Trophoblast cell (in vitro differentiated cells and primary cell): Measurements from ENCODE around the gene HBD.

Source experiments
- DNase-seq, 2 donors: peaks; one replicate each; pipeline ENCODE4 v3.0.0-alpha.2; 2016
- H2AFZ ChIP-seq: 2 replicates; pipeline ENCODE4 v1.6.1; 2013; ENCODE audit warnings: low read length, moderate library complexity, mild to moderate bottlenecking; ENCODE audit not compliant: insufficient read depth, poor library complexity
- H2AK5ac ChIP-seq: 2 replicates; pipeline ENCODE4 v1.6.1; 2013; ENCODE audit warnings: mild to moderate bottlenecking, low read length
- H2BK120ac ChIP-seq: 2 replicates; pipeline ENCODE4 v1.6.1; 2013; ENCODE audit warnings: low read length, mild to moderate bottlenecking, moderate library complexity; ENCODE audit not compliant: insufficient read depth, poor library complexity
- H2BK12ac ChIP-seq: 2 replicates; pipeline ENCODE4 v1.6.1; 2013; ENCODE audit warnings: mild to moderate bottlenecking, low read length, moderate library complexity
- H2BK5ac ChIP-seq: 2 replicates; pipeline ENCODE4 v1.6.1; 2013; ENCODE audit warnings: low read length, low read depth, moderate library complexity, mild to moderate bottlenecking; ENCODE audit not compliant: poor library complexity
- H3K14ac ChIP-seq: 2 replicates; pipeline ENCODE4 v1.6.1; 2013; ENCODE audit warnings: mild to moderate bottlenecking, low read length
- H3K18ac ChIP-seq: 2 replicates; pipeline ENCODE4 v1.6.1; 2013; ENCODE audit warnings: mild to moderate bottlenecking, low read length
- H3K23ac ChIP-seq: 2 replicates; pipeline ENCODE4 v1.6.1; 2013; ENCODE audit warnings: low read length
- H3K27ac ChIP-seq: 2 replicates; pipeline ENCODE4 v1.5.1; 2013; ENCODE audit warnings: low read depth, mild to moderate bottlenecking, inconsistent platforms, low read length, moderate library complexity
- H3K27me3 ChIP-seq: 2 replicates; pipeline ENCODE4 v1.6.1; 2013; ENCODE audit warnings: inconsistent platforms, mild to moderate bottlenecking, low read length, moderate library complexity; ENCODE audit not compliant: insufficient read depth
- H3K36me3 ChIP-seq, 2 experiments: 1 replicate in 1 of 2; 2 replicates in 1 of 2; pipeline ENCODE4 v1.6.1; 2013; ENCODE audit warnings: low read length in 2 of 2, mild to moderate bottlenecking in 2 of 2, moderate library complexity in 1 of 2; ENCODE audit not compliant: insufficient read depth in 2 of 2, control insufficient read depth in 1 of 2
- H3K4ac ChIP-seq: 2 replicates; pipeline ENCODE4 v1.6.1; 2013; ENCODE audit warnings: low read depth, mild to moderate bottlenecking, low read length, moderate library complexity
- H3K4me1 ChIP-seq, 2 experiments: 1 replicate in 1 of 2; 2 replicates in 1 of 2; pipeline ENCODE4 v1.6.1; 2013; ENCODE audit warnings: low read length in 2 of 2, mild to moderate bottlenecking in 2 of 2, moderate library complexity in 1 of 2; ENCODE audit not compliant: insufficient read depth in 2 of 2, control insufficient read depth in 1 of 2
- H3K4me2 ChIP-seq: 2 replicates; pipeline ENCODE4 v1.6.1; 2013; ENCODE audit warnings: inconsistent platforms, mild to moderate bottlenecking, low read length, moderate library complexity
- H3K4me3 ChIP-seq: 2 replicates; pipeline ENCODE4 v1.5.1; 2013; ENCODE audit warnings: mild to moderate bottlenecking, low read depth, low read length, inconsistent platforms
- H3K79me1 ChIP-seq: one replicate; pipeline ENCODE4 v1.6.1; 2013; ENCODE audit warnings: low read length
- H3K79me2 ChIP-seq: 2 replicates; pipeline ENCODE4 v1.6.1; 2013; ENCODE audit warnings: low read length, mild to moderate bottlenecking; ENCODE audit not compliant: control insufficient read depth, insufficient read depth, poor library complexity
- H3K9ac ChIP-seq: 2 replicates; pipeline ENCODE4 v1.6.1; 2013; ENCODE audit warnings: mild to moderate bottlenecking, low read length
- H3K9me3 ChIP-seq: 2 replicates; pipeline ENCODE4 v1.6.1; 2013; ENCODE audit warnings: low read depth, mild to moderate bottlenecking, control low read depth, inconsistent platforms, low read length; ENCODE audit not compliant: insufficient read depth
- H4K12ac ChIP-seq: 2 replicates; pipeline ENCODE4 v1.6.1; 2013; ENCODE audit warnings: low read depth, mild to moderate bottlenecking, low read length, moderate library complexity
- H4K8ac ChIP-seq: 2 replicates; pipeline ENCODE4 v1.6.1; 2013; ENCODE audit warnings: low read depth, mild to moderate bottlenecking, low read length, moderate library complexity
- H4K91ac ChIP-seq: one replicate; pipeline ENCODE4 v1.6.1; 2013; ENCODE audit warnings: low read depth, mild to moderate bottlenecking, low read length, moderate library complexity
- WGBS: extraction: QIAGEN DNeasy Blood & Tissue Kit; methylation state at CpG from one replicate; pipeline ENCODE4 v1.1.7; 2013; ENCODE audit warnings: missing lambda C conversion rate; ENCODE audit not compliant: insufficient read length, insufficient coverage; ENCODE audit errors: extremely low coverage; 5-methylcytosine and 5-hydroxymethylcytosine counted together

Gene HBD

DNA sequence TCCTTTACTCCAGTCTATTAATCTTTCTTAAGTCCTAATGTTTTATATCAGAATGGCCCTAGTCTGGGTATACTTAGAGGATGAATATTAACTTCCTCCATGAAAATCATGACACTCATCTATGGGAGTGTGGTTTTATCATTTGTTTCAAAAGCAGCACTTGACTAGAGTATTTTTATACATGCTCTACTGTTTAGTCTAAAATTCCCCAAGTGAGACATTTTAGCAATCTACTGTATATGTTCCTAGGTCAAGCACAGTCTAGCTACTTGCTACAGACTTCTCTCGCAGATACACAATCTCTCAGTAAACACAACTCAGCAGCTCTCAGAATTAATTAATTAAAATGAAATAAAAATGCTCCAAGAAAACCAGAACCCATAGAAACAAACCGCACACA lies 4.5 kb downstream of the HBD start:
- Histone ChIP-seq H2BK5ac (no peak overlapping the region), H4K8ac (no peak overlapping the region)
- no CpG with 5 or more reads among the region's 2 CpGs for WGBS

DNA sequence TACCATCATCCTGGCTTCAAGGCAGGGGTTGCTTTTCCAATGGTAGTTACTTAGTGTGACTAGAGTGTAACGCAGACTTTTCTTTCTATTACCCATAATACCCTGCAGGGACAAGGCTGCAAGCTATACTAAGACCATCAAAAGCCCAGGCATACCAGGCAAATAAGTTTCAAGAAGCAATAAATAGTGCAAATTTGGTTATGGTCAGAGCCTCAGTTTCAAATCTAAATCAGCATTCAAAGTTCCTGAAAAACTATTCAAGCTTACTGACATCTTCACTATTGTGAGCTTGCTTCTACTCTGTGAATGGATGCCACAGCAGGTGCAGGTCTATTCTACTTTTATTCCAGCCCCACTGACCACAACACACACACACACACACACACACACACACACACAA lies 4.9 kb downstream of the HBD start:
- Histone ChIP-seq H3K4me2 (no peak overlapping the region), H4K91ac (no peak overlapping the region), H3K79me2 (no peaks in the 10 kb centered on the region), H2BK12ac (no peak overlapping the region), H3K4me3 (no peak overlapping the region), H3K9ac (no peak overlapping the region), H3K14ac (no peak overlapping the region), H2BK120ac (no peak overlapping the region), H3K27me3 (no peaks in the 10 kb centered on the region), H3K36me3 (peaks cover 0 to 1% of the 10 kb centered on the region in 2 experiments), H3K23ac (no peak overlapping the region), H4K12ac (no peak overlapping the region), H2AFZ (no peak overlapping the region), H3K18ac (no peak overlapping the region), H2BK5ac (no peak overlapping the region), H3K27ac (no peak overlapping the region), H2AK5ac (no peak overlapping the region), H3K9me3 (peaks cover 1% of the 10 kb centered on the region), H3K4me1 (no peaks in the 10 kb centered on the region), H3K4ac (no peak overlapping the region), H3K79me1 (no peaks in the 10 kb centered on the region), H4K8ac (no peak overlapping the region)
- no CpG with 5 or more reads among the region's 1 CpG for WGBS
- no peak for DNase-seq

More for the DNA sequence above, 4.5 kb downstream of the HBD start:
- H4K12ac ChIP-seq: no peak overlapping the region
- no peak overlapping the region for H3K23ac ChIP-seq
- no peak overlapping the region for H2AK5ac ChIP-seq
- H3K18ac ChIP-seq: no peak overlapping the region
- no peak overlapping the region for H3K27ac ChIP-seq
- no peaks in the 10 kb centered on the region for H3K79me2 ChIP-seq
- H3K4me1 ChIP-seq: no peaks in the 10 kb centered on the region
- H3K27me3 ChIP-seq: no peaks in the 10 kb centered on the region
- no peak overlapping the region for H2BK120ac ChIP-seq
- H3K9ac ChIP-seq: no peak overlapping the region
- no peaks in the 10 kb centered on the region for H3K79me1 ChIP-seq
- no peak for DNase-seq
- peaks cover 0 to 1% of the 10 kb centered on the region in 2 experiments for H3K36me3 ChIP-seq
- peaks cover 1% of the 10 kb centered on the region for H3K9me3 ChIP-seq
- no peak overlapping the region for H4K91ac ChIP-seq
- H2BK12ac ChIP-seq: no peak overlapping the region
- H3K4me2 ChIP-seq: no peak overlapping the region
- H2AFZ ChIP-seq: no peak overlapping the region
- no peak overlapping the region for H3K4me3 ChIP-seq
- no peak overlapping the region for H3K14ac ChIP-seq
- H3K4ac ChIP-seq: no peak overlapping the region

DNA sequence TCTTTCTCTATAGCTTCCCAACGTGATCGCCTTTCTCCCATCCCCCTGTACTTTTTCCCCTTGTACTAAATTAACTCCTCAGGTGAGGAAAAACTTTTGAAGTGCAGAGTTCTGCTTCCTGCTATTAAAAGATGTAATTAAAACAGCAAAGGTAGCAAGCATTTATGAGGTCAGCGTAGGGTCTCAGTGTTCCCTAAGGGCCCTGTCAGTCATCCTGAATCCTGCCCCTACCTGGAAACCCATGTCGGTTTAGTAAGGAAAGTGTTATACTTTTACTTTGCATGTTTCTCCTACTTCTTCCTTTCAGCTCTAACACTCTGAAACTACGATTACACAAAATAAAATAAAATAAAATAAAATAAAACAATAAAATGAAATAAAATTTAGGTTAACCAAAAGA lies 6.2 kb downstream of the HBD start:
- H3K4ac ChIP-seq: no peak overlapping the region
- H2BK120ac ChIP-seq: no peak overlapping the region
- no peaks in the 10 kb centered on the region for H3K36me3 ChIP-seq
- H3K27me3 ChIP-seq: no peaks in the 10 kb centered on the region
- no peak overlapping the region for H4K91ac ChIP-seq
- no peak overlapping the region for H3K27ac ChIP-seq
- no peaks in the 10 kb centered on the region for H3K79me2 ChIP-seq
- H3K4me2 ChIP-seq: no peak overlapping the region
- no peaks in the 10 kb centered on the region for H3K4me1 ChIP-seq
- no peak overlapping the region for H2BK5ac ChIP-seq
- H3K9me3 ChIP-seq: peaks cover 1% of the 10 kb centered on the region
- no peak for DNase-seq
- no peak overlapping the region for H3K18ac ChIP-seq
- no peak overlapping the region for H3K14ac ChIP-seq
- H3K79me1 ChIP-seq: no peaks in the 10 kb centered on the region
- no peak overlapping the region for H3K4me3 ChIP-seq
- 100% methylated on average over 2 of the region's 5 CpGs for WGBS
- H3K9ac ChIP-seq: no peak overlapping the region
- no peak overlapping the region for H2BK12ac ChIP-seq
- no peak overlapping the region for H4K8ac ChIP-seq
- H4K12ac ChIP-seq: no peak overlapping the region
- no peak overlapping the region for H2AFZ ChIP-seq
- no peak overlapping the region for H3K23ac ChIP-seq
- H2AK5ac ChIP-seq: no peak overlapping the region

DNA sequence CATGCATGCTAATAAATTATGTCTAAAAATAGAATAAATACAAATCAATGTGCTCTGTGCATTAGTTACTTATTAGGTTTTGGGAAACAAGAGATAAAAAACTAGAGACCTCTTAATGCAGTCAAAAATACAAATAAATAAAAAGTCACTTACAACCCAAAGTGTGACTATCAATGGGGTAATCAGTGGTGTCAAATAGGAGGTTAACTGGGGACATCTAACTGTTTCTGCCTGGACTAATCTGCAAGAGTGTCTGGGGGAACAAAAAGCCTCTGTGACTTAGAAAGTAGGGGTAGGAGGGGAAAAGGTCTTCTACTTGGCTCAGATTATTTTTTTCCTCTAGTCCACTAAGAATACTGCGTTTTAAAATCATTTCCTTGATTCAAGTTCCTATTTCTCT lies 6.6 kb downstream of the HBD start:
- Histone ChIP-seq H3K9ac (no peak overlapping the region), H3K14ac (no peak overlapping the region), H3K27me3 (no peaks in the 10 kb centered on the region), H2AK5ac (no peak overlapping the region), H2BK12ac (no peak overlapping the region), H3K79me2 (no peaks in the 10 kb centered on the region), H3K36me3 (no peaks in the 10 kb centered on the region), H4K12ac (no peak overlapping the region), H3K9me3 (no peaks in the 10 kb centered on the region), H3K27ac (no peak overlapping the region), H3K18ac (no peak overlapping the region), H2BK120ac (no peak overlapping the region), H3K4ac (no peak overlapping the region), H4K91ac (no peak overlapping the region), H3K4me3 (no peak overlapping the region), H4K8ac (no peak overlapping the region), H3K79me1 (no peaks in the 10 kb centered on the region), H3K4me2 (no peak overlapping the region), H2BK5ac (no peak overlapping the region), H2AFZ (no peak overlapping the region), H3K23ac (no peak overlapping the region), H3K4me1 (no peaks in the 10 kb centered on the region)
- WGBS: no CpG with 5 or more reads among the region's 1 CpG
- no peak for DNase-seq
